HG03442 (cell line): Measurements from ENCODE around the gene GPBAR1.

ENCODE experiments used
- ATAC-seq: cut with Tn5 transposase; IDR thresholded peaks from one replicate; pipeline ENCODE4 v1.9.1; 2021; ENCODE audit warnings: mild to moderate bottlenecking, moderate library complexity; ENCODE audit not compliant: unreplicated experiment

GPBAR1 gene

GRCh38 chr2:218244204-218244603 lies 16.6 kb upstream of the GPBAR1 start:
- no peak for ATAC-seq

DNA sequence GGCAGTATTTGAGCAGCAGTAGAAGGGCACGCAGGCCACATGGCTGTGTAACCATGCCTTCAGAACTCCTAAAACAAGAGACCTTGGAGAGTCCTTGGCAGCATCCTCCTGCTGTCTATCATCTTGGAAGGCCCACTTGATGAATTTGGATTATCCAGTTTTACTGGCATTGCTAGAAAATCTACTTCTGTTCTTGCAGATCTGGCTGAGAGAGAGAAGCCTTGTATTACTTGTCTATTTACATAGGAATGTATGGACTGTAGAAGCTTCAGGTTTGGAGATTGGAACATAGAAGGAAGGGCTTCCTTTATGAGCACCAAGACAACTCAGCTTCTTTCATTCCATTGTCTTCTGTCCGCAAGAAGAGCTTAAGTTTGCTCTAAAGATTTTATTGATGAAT lies 16.1 kb upstream of the GPBAR1 start:
- ATAC-seq: no peak

DNA sequence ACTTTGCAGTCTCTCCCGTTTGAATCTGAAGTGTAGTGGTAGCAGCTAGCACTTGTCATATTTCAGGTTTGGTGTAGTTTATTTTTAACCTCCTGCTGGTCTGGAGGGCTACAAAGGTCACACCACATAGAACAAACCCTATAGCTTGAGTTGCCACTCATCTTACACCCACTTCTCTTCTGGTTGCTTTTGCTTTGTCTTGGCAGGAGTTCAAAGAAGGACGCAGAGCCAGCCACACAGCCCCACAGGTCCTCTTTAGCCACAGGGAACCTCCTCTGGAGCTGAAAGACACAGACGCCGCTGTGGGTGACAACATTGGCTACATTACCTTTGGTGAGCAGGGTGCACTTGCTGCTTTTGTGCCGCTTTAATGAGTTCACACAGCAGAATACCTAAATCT lies 15.6 kb upstream of the GPBAR1 start:
- no peak for ATAC-seq

GRCh38 chr2:218249691-218250090 lies 11.1 kb upstream of the GPBAR1 start:
- no peak for ATAC-seq

DNA sequence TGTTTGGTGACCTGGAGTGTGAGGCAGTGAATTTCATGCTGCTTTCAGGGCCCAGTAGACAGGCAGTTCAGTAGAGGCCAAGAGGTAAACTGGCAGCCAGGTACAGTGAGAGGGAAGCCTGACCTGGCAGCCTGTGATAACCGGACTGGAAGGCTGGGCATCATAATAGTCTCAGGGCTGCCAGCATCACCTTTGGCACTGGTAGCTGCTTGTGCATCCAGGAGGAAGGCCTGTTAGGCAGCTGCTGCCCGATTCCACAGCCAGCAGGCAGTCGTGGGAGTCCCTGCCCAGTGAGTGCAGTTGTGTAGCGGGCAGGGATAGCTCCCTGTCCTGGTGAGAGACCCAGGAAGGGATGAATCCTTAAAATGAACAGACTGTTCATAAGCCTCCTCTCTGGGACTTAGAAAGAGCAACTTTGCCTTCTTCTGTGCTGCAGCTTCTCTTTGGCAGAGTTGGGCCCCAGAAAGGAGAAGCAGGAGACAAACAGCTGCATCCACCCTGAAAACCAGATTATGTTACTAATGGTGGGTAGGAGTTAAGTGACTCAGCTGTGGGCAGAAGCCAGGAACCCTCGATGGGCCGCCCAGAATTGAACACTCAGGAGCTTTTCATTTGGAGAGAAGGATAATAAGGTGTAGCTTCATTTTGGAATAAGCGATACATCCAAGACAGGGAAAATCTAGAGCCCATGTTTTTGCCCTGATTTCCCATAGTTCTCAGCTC lies 8.1 kb upstream of the GPBAR1 start:
- ATAC-seq: no peak

- ATAC-seq: no peak
Observed at GRCh38 chr2:218253232-218253625, 7.6 kb upstream of the GPBAR1 start.

GRCh38 chr2:218255446-218255845 lies 5.4 kb upstream of the GPBAR1 start:
- ATAC-seq: no peak

- no peak for ATAC-seq
Observed at GRCh38 chr2:218256612-218257350, 4.0 kb upstream of the GPBAR1 start.

DNA sequence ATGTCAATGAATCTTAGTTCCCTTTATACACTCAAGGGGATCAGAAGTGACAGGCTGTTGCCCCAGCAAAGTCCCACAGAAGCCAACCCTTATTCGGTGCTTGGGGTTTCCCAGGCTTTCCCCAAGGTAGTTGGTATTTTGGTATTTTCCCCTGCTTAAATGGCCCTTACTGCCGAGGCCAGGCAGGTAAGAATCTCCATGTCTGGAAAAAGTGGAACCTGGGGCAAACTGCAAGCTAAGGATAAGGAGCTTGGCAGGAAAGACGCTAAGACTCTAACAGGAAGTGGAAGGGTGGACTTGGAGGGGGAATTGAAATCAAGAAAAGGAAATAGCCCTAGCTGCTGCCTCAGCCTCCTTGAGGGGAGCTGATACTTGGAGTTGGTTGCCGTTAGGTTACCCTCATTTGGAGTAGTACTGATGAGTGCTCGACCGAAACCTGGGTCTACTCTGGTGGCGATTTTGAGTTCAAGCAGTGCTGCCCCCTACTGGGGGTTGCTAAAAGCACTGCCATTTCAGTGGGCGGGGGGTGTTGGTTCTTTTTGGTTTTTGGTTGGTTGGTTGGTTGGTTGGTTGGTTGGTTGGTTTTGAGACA lies 3.3 kb upstream of the GPBAR1 start:
- peak; percentile 73 for ATAC-seq

- ATAC-seq: no peak
Observed at GRCh38 chr2:218259099-218259961, 1.5 kb upstream of the GPBAR1 start.

DNA sequence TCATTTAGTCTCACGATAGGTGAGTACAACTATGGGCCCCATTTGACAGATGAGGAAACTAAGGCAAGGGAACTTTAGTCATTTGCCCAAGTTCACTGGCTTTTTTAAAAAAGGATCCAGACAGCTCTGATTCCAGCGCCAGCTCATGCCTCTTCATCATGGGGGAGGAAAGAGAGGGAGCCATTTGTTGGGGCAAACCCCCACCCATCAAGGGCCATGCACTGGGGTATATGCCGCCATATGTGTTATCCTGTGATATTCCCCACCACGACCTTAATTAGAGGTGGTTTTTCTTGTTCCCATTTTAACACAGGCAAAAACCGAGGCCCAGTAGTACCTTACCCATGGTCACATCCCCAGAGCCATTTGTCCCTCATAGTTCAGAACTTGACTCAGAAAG lies 649 bp upstream of the GPBAR1 start:
- ATAC-seq: no peak

DNA sequence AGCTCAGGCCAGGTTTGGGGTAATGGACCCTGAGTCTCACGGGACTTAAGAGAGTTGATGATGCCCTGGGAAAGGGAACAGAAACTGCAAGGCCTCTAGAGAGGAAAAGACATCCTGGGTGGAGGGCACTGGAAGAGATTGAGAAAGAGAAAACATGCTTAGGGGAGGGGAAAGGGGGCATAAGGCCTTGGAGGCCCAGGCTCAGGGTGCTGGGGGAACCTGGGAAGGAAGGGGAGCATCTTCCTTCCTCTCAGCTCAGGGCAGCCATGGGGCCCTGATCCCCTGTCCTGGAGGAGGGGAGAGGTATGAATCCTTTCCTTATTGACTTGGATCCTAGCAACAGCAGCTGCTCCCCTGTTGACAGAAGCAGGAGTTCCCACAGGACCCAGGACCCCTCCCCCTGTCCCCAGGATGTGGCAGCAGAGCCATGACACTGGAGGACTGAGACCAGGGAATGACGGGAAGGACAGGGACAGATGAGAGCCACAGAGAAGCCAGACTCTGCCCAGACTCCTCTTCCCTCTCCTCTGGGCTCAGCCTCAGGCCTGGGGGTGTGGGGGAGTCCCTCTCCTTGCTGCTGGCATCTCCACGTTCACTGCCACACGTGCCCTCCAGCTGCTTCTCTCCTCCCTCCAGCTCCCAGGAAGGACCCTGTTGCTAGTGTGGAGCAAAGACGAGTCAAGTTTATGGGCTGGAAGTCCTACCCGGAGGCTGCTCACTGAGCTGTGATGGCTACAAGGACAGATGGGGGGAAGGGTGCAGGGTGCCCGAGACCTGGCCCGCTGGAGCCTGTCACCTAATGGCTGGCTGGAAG lies 815 bp downstream of the GPBAR1 start:
- no peak for ATAC-seq

DNA sequence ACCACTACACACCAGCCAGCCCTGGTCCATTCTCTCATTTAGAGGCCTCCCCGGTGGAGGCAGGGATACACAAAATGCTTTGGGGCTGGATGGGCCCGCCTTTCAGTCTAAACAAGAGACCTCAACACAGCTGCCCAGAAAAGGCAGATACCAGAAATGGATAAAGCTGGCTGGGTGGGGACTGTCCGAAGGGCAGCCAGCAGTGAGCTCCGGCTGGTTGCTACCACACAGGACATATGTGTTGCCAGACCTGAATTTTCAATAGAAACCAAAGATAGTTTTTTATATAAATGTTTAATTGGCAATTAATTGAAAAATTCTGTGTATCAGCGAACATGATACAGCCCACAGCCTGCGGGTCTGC lies 1.4 kb downstream of the GPBAR1 start:
- ATAC-seq: no peak

- no peak for ATAC-seq
Observed at GRCh38 chr2:218262631-218263586, 2.1 kb downstream of the GPBAR1 start.

GRCh38 chr2:218263817-218264641 lies 3.2 kb downstream of the GPBAR1 start:
- ATAC-seq: no peak

- no peak for ATAC-seq
Observed at GRCh38 chr2:218264773-218265561, 4.2 kb downstream of the GPBAR1 start.

DNA sequence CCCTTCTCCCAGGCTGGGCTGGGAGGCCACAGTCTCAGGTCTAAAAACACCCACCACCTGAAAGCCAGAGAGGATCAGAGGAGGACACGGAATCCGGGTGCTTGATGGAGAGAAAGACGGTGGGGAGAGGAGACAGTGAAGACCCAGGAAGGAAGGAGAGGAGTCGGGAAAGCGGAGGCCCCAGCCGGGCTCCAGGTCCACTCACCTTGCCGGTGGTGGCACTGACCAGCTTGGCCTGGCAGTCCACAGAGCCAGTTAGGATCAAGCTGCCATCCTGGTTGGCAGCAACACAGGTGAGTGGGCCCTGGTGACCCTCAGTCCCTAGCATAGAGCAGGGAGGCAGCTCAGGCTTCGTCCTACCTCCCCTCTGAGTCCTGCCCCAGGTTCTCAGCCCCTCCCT lies 4.8 kb downstream of the GPBAR1 start:
- ATAC-seq: no peak
